Neural cell (in vitro differentiated cells): Measurements from ENCODE around the gene ZNRF2.

ENCODE experiments used
- EZH2 ChIP-seq: fragments of 200-600, 300-800 bp; shearing (Covaris generic), sonication (generic); IDR thresholded peaks from 2 replicates; pipeline ENCODE4 v1.6.1; 2014; ENCODE audit warnings: antibody characterized with exemption, low read length, borderline replicate concordance, mild to moderate bottlenecking; ENCODE audit not compliant: insufficient read depth, poor library complexity, severe bottlenecking
- POLR2AphosphoS5 ChIP-seq: IDR thresholded peaks from 2 replicates; pipeline ENCODE4 v1.6.1; 2012
- TAF1 ChIP-seq: IDR thresholded peaks from 2 replicates; pipeline ENCODE4 v1.6.1; 2012; ENCODE audit warnings: low read depth
- TF ChIP-seq, protein P1 (sequence below): fragments of 450-650 bp; IDR thresholded peaks from 2 replicates; pipeline ENCODE4 v1.5.1; 2014; ENCODE audit warnings: antibody characterized with exemption, mild to moderate bottlenecking, moderate library complexity; ENCODE audit not compliant: poor library complexity, severe bottlenecking

GRCh38 chr7:30268586-30268985 is 15.8 kb upstream of the ZNRF2 start:
- TF ChIP-seq EZH2 (no peak), POLR2AphosphoS5 (no peak), TAF1 (no peak)
- TF ChIP-seq, protein P1, sequence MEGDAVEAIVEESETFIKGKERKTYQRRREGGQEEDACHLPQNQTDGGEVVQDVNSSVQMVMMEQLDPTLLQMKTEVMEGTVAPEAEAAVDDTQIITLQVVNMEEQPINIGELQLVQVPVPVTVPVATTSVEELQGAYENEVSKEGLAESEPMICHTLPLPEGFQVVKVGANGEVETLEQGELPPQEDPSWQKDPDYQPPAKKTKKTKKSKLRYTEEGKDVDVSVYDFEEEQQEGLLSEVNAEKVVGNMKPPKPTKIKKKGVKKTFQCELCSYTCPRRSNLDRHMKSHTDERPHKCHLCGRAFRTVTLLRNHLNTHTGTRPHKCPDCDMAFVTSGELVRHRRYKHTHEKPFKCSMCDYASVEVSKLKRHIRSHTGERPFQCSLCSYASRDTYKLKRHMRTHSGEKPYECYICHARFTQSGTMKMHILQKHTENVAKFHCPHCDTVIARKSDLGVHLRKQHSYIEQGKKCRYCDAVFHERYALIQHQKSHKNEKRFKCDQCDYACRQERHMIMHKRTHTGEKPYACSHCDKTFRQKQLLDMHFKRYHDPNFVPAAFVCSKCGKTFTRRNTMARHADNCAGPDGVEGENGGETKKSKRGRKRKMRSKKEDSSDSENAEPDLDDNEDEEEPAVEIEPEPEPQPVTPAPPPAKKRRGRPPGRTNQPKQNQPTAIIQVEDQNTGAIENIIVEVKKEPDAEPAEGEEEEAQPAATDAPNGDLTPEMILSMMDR = no peak
